Kidney (tissue), 14 donors: ENCODE results near the gene ARSD. TPM values are rescaled to one million over a fixed set of nuclear protein-coding genes. Genes with fewer than 3 reads are reported as not detected.

ENCODE experiments used
- DNase-seq, 5 donors: peaks; one replicate each; pipeline ENCODE4 v3.0.0-alpha.2; 2013 to 2020
- FAIRE-seq: peaks from 2 replicates; lab custom pipeline; 2012; peaks lifted over from hg19 to GRCh38; lab: Jason Lieb, UNC
- H3K27ac ChIP-seq, 2 donors: one replicate each; pipeline ENCODE4 v1.7.0; 2013; ENCODE audit warnings: low read depth in 2 of 2, low read length in 2 of 2, inconsistent platforms in 1 of 2
- H3K27me3 ChIP-seq: one replicate; pipeline ENCODE4 v1.7.1; 2013; ENCODE audit warnings: low read length, inconsistent platforms; ENCODE audit not compliant: control insufficient read depth, insufficient read depth
- H3K36me3 ChIP-seq, 3 donors: one replicate each; pipeline versions ENCODE4 v1.7.0 to v1.7.1; 2013; ENCODE audit warnings: low read length in 3 of 3, control low read depth in 1 of 3, inconsistent platforms in 1 of 3; ENCODE audit not compliant: insufficient read depth in 3 of 3, control insufficient read depth in 2 of 3
- H3K4me1 ChIP-seq, 3 donors: one replicate each; pipeline versions ENCODE4 v1.7.0 to v1.7.1; 2013; ENCODE audit warnings: low read length in 3 of 3, inconsistent platforms in 1 of 3, low read depth in 1 of 3; ENCODE audit not compliant: control insufficient read depth in 2 of 3, insufficient read depth in 2 of 3
- H3K4me3 ChIP-seq, 3 donors: one replicate each; pipeline versions ENCODE4 v1.7.0 to v1.8.1; 2013; ENCODE audit warnings: low read length in 3 of 3, control low read depth in 1 of 3, inconsistent platforms in 1 of 3
- H3K9ac ChIP-seq, 3 donors: one replicate each; pipeline versions ENCODE4 v1.7.0 to v1.7.1; 2013; ENCODE audit warnings: low read length in 3 of 3, control low read depth in 1 of 3, inconsistent platforms in 1 of 3
- H3K9me3 ChIP-seq, 3 donors: one replicate each; pipeline versions ENCODE4 v1.7.0 to v1.7.1; 2013; ENCODE audit warnings: low read length in 3 of 3, control low read depth in 1 of 3, inconsistent platforms in 1 of 3; ENCODE audit not compliant: control insufficient read depth in 2 of 3, insufficient read depth in 1 of 3
- intact Hi-C: fragments of 100-400 bp; cut with DNase I; formaldehyde crosslinking; loops from one replicate; pipeline ENCODE4 v1.11.1; 2022
- polyA plus RNA-seq: library from polyadenylated mRNA; stranded (reverse); fragments of 350-450 nt; fragmentation: Illumina TruSeq; extraction: RNeasy Lipid Tissue Mini Kit (QIAGEN cat#74804); gene quantifications from one replicate; pipeline ENCODE4 v1.2.3, GENCODE V29; 2014; ENCODE audit warnings: low read depth, low replicate concordance; ENCODE audit not compliant: insufficient read depth
- total RNA-seq: library from RNA; stranded (reverse); fragmentation: NEBNext Ultra II Directional; extraction: Animal tissue kit (Norgen Biotek cat#: 25700); gene quantifications from one replicate; pipeline ENCODE4 v1.2.1, GENCODE V29; 2021
- TF ChIP-seq, protein P1 (sequence below): IDR thresholded peaks from 3 replicates; pipeline ENCODE4 v1.5.1; 2012; ENCODE audit warnings: mild to moderate bottlenecking, moderate library complexity, borderline replicate concordance; ENCODE audit not compliant: insufficient read depth; ENCODE audit errors: extremely low read depth
- donor health status: control.
- donor health status: control.
- donor health status: control.
- donor health status: control.
- donor health status: control.
- donor health status: DM: yes; HTN: yes; CAD: no.
- donor health status: Normal renal cell carcinoma (clear cell type).

Gene ARSD
- total and polyA plus RNA-seq, 2 donors from 2014 or later: 35.4 to 106 TPM

DNA sequence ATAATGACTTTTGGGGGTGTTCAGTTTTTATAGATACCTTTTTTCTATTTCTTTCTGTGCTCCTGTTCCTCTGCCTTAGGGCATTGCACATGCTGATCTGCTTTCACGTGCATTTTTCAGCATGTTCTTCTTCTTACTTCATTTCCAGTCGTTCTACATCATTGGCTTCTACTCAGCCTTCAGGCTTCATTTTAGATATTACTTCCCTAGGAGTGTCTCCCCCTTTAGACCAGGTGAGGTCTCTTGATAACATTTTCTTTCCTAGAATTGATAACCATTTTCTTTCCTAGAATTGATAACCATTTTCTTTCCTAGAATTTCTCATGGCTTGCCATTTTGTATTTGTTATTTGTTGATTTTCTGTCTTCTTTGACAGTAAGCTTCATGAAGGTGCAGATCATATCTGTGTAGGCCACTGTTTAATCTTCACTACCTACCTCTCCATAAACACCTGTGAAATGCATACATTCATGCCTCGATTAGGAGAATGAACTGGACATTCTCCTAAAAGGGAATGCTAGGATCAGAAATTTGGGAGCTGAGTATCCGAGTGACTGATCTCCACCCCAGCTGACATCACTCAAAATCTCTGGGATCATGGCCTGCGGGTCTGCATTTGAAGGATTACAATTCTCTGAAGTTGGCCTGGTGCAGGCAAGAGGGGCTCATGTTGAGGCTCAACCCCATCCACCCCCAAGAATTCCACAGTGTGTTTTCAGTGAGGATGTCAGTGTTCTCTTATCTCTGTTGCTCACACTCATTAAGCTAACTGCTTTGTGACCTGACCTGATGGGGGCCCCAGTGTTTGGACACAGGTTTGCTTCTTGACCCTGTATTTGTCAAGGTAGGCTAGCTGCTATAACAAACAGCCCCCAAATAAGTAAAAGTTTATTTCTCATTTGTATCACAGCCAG, 54.7 kb downstream of the ARSD start:
- no peak for DNase-seq
- no peaks in the 10 kb centered on the region for H3K36me3 ChIP-seq
- H3K27me3 ChIP-seq: no peaks in the 10 kb centered on the region
- H3K4me1 ChIP-seq: no peaks in the 10 kb centered on the region
- FAIRE-seq: no peak
- H3K9ac ChIP-seq: no peak overlapping the region
- TF ChIP-seq, protein P1, sequence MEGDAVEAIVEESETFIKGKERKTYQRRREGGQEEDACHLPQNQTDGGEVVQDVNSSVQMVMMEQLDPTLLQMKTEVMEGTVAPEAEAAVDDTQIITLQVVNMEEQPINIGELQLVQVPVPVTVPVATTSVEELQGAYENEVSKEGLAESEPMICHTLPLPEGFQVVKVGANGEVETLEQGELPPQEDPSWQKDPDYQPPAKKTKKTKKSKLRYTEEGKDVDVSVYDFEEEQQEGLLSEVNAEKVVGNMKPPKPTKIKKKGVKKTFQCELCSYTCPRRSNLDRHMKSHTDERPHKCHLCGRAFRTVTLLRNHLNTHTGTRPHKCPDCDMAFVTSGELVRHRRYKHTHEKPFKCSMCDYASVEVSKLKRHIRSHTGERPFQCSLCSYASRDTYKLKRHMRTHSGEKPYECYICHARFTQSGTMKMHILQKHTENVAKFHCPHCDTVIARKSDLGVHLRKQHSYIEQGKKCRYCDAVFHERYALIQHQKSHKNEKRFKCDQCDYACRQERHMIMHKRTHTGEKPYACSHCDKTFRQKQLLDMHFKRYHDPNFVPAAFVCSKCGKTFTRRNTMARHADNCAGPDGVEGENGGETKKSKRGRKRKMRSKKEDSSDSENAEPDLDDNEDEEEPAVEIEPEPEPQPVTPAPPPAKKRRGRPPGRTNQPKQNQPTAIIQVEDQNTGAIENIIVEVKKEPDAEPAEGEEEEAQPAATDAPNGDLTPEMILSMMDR: no peak
- H3K27ac ChIP-seq: no peak overlapping the region
- intact Hi-C loops: no loop called here
- no peak overlapping the region for H3K4me3 ChIP-seq
- H3K9me3 ChIP-seq: no peaks in the 10 kb centered on the region

DNA sequence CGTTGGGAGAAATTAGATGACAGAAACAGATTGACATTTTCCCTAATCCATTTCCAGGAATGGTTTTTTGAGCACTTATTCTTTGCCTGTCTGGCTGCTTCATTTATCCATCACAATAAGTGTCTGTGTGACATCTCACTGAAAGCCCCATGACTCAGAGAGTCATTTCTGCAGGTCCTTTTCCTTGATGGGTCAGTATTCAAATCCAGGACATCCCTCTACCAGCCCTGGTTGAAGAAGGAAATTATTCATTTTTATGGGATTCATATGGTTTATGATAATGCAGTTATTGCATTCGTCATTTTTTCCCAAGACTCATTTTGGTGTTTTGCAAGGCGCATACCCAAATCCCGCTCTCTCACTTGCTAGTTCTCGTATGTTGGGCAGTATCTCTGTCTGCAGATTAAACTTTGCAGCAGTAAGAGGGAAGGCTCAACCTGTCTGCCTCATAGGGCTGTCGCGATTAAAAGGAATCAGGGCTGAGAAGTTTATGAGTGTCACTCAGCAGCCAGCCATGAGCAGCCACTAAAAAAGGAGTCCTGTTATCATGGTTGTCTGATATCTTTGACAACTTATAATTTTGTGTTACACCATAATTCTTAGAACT, 56.4 kb downstream of the ARSD start:
- H3K36me3 ChIP-seq: no peaks in the 10 kb centered on the region
- H3K27me3 ChIP-seq: no peaks in the 10 kb centered on the region
- no peak overlapping the region for H3K4me3 ChIP-seq
- DNase-seq (no peak), FAIRE-seq (no peak)
- H3K9me3 ChIP-seq: no peaks in the 10 kb centered on the region
- TF ChIP-seq, protein P1: no peak
- H3K27ac ChIP-seq: no peak overlapping the region
- no peak overlapping the region for H3K9ac ChIP-seq
- no peaks in the 10 kb centered on the region for H3K4me1 ChIP-seq
- intact Hi-C loops: no loop called here

DNA sequence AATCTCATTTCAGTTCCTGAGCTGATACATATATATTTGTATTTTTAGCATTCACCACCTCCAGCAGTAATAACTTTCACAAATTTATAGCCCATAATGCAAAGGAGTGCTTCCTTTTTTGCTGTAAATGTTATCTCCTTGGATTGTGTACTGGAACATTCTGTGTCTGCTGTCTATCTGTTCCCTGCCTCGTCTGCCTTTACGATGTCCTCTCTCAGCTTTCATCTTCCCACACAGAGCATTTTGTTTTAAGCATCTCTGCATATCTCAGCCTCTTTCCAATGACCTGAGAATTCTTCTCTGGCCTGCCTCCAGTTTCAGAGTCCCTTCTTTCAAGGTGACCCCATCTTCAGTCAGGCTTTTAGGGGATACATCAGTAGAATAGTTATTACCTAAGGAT, 57.3 kb downstream of the ARSD start:
- H3K9me3 ChIP-seq: no peaks in the 10 kb centered on the region
- intact Hi-C loops: no loop called here
- no peaks in the 10 kb centered on the region for H3K27me3 ChIP-seq
- no peak overlapping the region for H3K27ac ChIP-seq
- no peak overlapping the region for H3K4me3 ChIP-seq
- no peaks in the 10 kb centered on the region for H3K4me1 ChIP-seq
- TF ChIP-seq, protein P1: no peak
- FAIRE-seq: no peak
- DNase-seq: no peak
- H3K9ac ChIP-seq: no peak overlapping the region
- H3K36me3 ChIP-seq: no peaks in the 10 kb centered on the region
